Activated CD8-positive, alpha-beta memory T cell treated with anti-CD3 and anti-CD28 coated beads, Interleukin-2, amount 50 U/mL, for 4 hours (primary cell): Measurements from ENCODE around the gene COQ5.
"Not testable (repeated sequence)": the region's sequence is repeated elsewhere in the genome, so short reads cannot be mapped to it uniquely, and the experiment has no call there.

Source experiments
- DNase-seq: peaks from one replicate; pipeline ENCODE4 v3.0.0-alpha.2; 2020

The COQ5 gene

GRCh38 chr12:120528861-120529525 lies at the start of gene COQ5:
Gene COQ5 (minus strand): TSS chr12:120529158. CDS start chr12:120529141, 17 bp downstream.
- DNase-seq = peak; percentile 85

GRCh38 chr12:120574106-120574505 lies 45.1 kb upstream of the COQ5 start:
- DNase-seq = no peak

GRCh38 chr12:120573560-120573959 lies 44.6 kb upstream of the COQ5 start:
- DNase-seq = no peak

- DNase-seq = no peak
These were observed 42.3 kb upstream of the COQ5 start for GRCh38 chr12:120571299-120571698.

GRCh38 chr12:120563495-120563894 lies 34.5 kb upstream of the COQ5 start:
- DNase-seq = no peak

- DNase-seq = no peak
These were observed 33.9 kb upstream of the COQ5 start for GRCh38 chr12:120562906-120563305.

- DNase-seq = no peak
These were observed 28.6 kb upstream of the COQ5 start for GRCh38 chr12:120557589-120557988.

- DNase-seq = no peak
These were observed 25.7 kb upstream of the COQ5 start for GRCh38 chr12:120554678-120555077.

- no peak for DNase-seq
These were observed 17.1 kb upstream of the COQ5 start for GRCh38 chr12:120546050-120546386.

GRCh38 chr12:120544691-120545090 lies 15.7 kb upstream of the COQ5 start:
- DNase-seq = no peak

- DNase-seq = no peak
These were observed 13.2 kb upstream of the COQ5 start for GRCh38 chr12:120542166-120542565.

GRCh38 chr12:120540445-120540844 lies 11.5 kb upstream of the COQ5 start:
- no peak for DNase-seq

GRCh38 chr12:120539303-120539702 lies 10.3 kb upstream of the COQ5 start:
- no peak for DNase-seq

GRCh38 chr12:120538281-120539156 lies 9.6 kb upstream of the COQ5 start:
- no peak for DNase-seq

GRCh38 chr12:120537856-120538220 lies 8.9 kb upstream of the COQ5 start:
- no peak for DNase-seq

GRCh38 chr12:120536064-120536791 lies 7.3 kb upstream of the COQ5 start:
- peak; percentile 21 for DNase-seq

GRCh38 chr12:120534703-120535655 lies 6.0 kb upstream of the COQ5 start:
- DNase-seq = peak; percentile 39

- peak; percentile 60 for DNase-seq
These were observed 5.3 kb upstream of the COQ5 start, which contains the start of gene RNF10 for GRCh38 chr12:120534203-120534702. Gene RNF10 (plus strand): TSS chr12:120534356. CDS start chr12:120534812, 456 bp downstream.

GRCh38 chr12:120532701-120533238 lies 3.8 kb upstream of the COQ5 start:
- DNase-seq = no peak

GRCh38 chr12:120530418-120530761 lies 1.4 kb upstream of the COQ5 start:
- not testable (repeated sequence) for DNase-seq

- no peak for DNase-seq
These were observed 871 bp upstream of the COQ5 start for GRCh38 chr12:120529641-120530417.
